Mesothelial cell of epicardium (in vitro differentiated cells): ENCODE measurements around the gene FAM3D. TPM values are rescaled to one million over a fixed set of nuclear protein-coding genes. Genes with fewer than 3 reads are reported as not detected.

Experiments used
- DNase-seq, 2 experiments: peaks; one replicate each; pipeline ENCODE4 v3.0.0; 2021; ENCODE audit warnings: low spot score in 2 of 2; ENCODE audit not compliant: unreplicated experiment in 2 of 2
- H3K27ac Mint-ChIP-seq: 2 replicates; pipeline ENCODE4 v1.8.0; 2021; ENCODE audit warnings: mixed read lengths
- H3K27me3 Mint-ChIP-seq: 2 replicates; pipeline ENCODE4 v1.8.0; 2021; ENCODE audit warnings: low read depth, mixed read lengths
- H3K36me3 Mint-ChIP-seq: 2 replicates; pipeline ENCODE4 v1.8.0; 2021; ENCODE audit warnings: mixed read lengths
- H3K4me1 Mint-ChIP-seq: 2 replicates; pipeline ENCODE4 v1.8.0; 2021; ENCODE audit warnings: mixed read lengths
- H3K4me3 Mint-ChIP-seq: 2 replicates; pipeline ENCODE4 v1.8.0; 2021; ENCODE audit warnings: mild to moderate bottlenecking, moderate library complexity, mixed read lengths
- H3K9me3 Mint-ChIP-seq: 2 replicates; pipeline ENCODE4 v1.8.0; 2021; ENCODE audit warnings: mixed read lengths
- CTCF ChIP-seq: fragments of 200-600 bp; sonication (generic); IDR thresholded peaks from one replicate; pipeline ENCODE4 v1.5.0; 2021; ENCODE audit warnings: antibody characterized with exemption; ENCODE audit not compliant: unreplicated experiment
- total RNA-seq: library from RNA; stranded (reverse); gene quantifications from 3 replicates; pipeline ENCODE4 v1.2.1, GENCODE V29; 2021

Gene FAM3D
- total RNA-seq, 1 donor from 2014 or later: 0.16 TPM

DNA sequence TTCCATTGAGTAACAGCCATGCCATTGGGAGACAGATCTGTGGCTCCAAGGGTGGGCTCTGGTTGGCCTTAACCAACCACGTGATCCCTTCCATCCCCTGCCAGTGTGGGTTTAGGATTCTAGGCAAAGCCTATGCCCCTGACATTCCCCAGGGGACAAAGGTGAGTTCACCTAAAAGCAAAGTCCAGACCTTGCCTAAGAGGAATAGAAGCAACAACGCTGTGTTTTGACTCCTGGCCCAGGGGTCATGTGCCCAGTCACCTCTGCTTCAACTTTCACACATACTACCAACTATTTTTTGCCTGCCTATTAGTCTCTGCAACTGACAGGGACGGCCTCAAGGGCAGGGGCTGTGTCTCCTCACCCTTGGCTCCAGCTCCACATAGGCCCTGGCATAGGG, 42.0 kb downstream of the FAM3D start:
- peaks cover 10% of the 10 kb centered on the region for H3K4me1 Mint-ChIP-seq
- H3K27ac Mint-ChIP-seq: no peak overlapping the region
- no peak for DNase-seq
- no peaks in the 10 kb centered on the region for H3K9me3 Mint-ChIP-seq
- no peaks in the 10 kb centered on the region for H3K36me3 Mint-ChIP-seq
- no peak for TF ChIP-seq CTCF
- no peaks in the 10 kb centered on the region for H3K27me3 Mint-ChIP-seq
- no peak overlapping the region for H3K4me3 Mint-ChIP-seq

- Mint-ChIP-seq H3K4me3 (no peak overlapping the region), H3K27ac (no peak overlapping the region), H3K4me1 (peaks cover 11% of the 10 kb centered on the region), H3K27me3 (no peaks in the 10 kb centered on the region), H3K36me3 (no peaks in the 10 kb centered on the region), H3K9me3 (no peaks in the 10 kb centered on the region)
- DNase-seq: no peak
- TF ChIP-seq CTCF: no peak
Observed at GRCh38 chr3:58623961-58624360, 42.6 kb downstream of the FAM3D start.

DNA sequence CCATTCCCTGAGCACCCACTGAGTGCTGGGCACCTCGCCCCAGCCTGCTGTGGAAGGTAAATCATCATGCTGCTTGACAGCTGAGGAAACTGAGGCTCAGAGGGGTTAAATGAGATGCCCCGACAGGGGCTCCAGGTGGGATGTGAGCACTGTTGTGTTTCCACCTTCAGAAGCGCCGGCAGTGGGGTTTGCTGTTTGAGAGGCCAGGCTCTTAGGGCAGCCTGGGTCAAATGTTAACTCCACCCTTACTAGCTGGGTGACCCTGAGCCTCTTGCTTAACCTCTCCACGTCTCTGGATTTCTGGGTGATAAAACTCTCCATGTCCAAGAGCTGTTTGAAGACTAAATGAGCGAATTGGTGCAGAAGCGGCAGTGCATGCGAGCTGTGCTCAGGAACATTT, 43.1 kb downstream of the FAM3D start:
- Mint-ChIP-seq H3K4me1 (peaks cover 14% of the 10 kb centered on the region), H3K9me3 (no peaks in the 10 kb centered on the region), H3K36me3 (no peaks in the 10 kb centered on the region), H3K27ac (no peak overlapping the region), H3K4me3 (no peak overlapping the region), H3K27me3 (no peaks in the 10 kb centered on the region)
- no peak for TF ChIP-seq CTCF
- DNase-seq: no peak

DNA sequence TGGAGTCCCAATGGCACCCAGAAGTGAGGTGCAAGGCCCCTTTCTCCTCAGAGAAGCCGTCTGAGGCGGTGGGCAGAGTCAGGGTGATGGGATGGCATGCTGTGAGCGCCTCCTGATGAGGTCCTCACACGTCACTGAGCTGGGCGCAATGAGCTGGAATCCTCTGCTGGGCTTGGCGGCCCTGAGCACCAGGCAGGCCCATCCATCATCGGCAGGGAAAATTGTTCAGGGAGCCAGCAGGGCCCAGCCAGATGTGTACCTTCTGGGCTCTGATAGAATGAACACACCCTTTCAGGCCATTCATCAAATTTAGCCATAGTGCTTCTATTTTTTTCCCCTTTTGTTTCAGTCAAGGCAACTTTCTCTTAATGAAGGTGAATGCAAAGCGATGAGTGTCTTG, 43.7 kb downstream of the FAM3D start:
- Mint-ChIP-seq H3K36me3 (no peaks in the 10 kb centered on the region), H3K4me3 (no peak overlapping the region), H3K4me1 (peaks cover 17% of the 10 kb centered on the region), H3K27me3 (no peaks in the 10 kb centered on the region), H3K9me3 (no peaks in the 10 kb centered on the region), H3K27ac (no peak overlapping the region)
- DNase-seq: no peak
- TF ChIP-seq CTCF: no peak

DNA sequence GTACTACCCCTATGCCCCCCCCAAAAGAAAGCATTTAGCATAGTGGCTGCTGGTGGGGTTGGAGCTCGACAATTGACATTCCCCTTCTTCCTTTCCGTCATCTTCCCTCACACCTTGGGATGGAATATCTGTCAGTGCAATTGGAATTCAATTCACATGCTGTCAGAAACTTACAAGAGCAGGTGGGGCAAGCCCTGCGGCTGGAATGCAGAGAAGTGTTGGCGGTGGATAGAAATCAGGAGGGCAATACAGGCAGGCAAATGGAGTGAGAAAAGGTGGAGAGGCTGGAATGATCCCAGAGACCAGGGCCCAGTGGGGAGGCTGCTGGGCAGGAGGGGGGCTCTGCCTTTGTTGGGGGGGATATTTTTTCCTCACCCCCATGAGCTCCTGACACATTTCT, 44.1 kb downstream of the FAM3D start:
- Mint-ChIP-seq H3K4me3 (no peak overlapping the region), H3K4me1 (peaks cover 22% of the 10 kb centered on the region), H3K27ac (no peak overlapping the region), H3K9me3 (no peaks in the 10 kb centered on the region), H3K27me3 (no peaks in the 10 kb centered on the region), H3K36me3 (no peaks in the 10 kb centered on the region)
- TF ChIP-seq CTCF: no peak
- no peak for DNase-seq
